Neural progenitor cell (in vitro differentiated cells): Measurements from ENCODE around the gene MRAS.

ENCODE experiments used
- CTCF ChIP-seq: fragments of 200-600 bp; sonication (generic); IDR thresholded peaks from 2 replicates; pipeline ENCODE4 v1.5.1; 2017; ENCODE audit warnings: antibody characterized with exemption, mild to moderate bottlenecking
- EZH2 ChIP-seq: fragments of 200-600 bp; sonication (generic); IDR thresholded peaks from 2 replicates; pipeline ENCODE4 v1.6.1; 2017; ENCODE audit warnings: antibody characterized with exemption, mild to moderate bottlenecking, moderate library complexity

- peak; percentile 70 for TF ChIP-seq CTCF
- TF ChIP-seq EZH2 = no peak
Observed at GRCh38 chr3:138426211-138426610, 77.8 kb downstream of the MRAS start.
